Left lung (tissue), 10 donors: ENCODE data around the gene MMEL1. TPM values are rescaled to one million over a fixed set of nuclear protein-coding genes. Genes with fewer than 3 reads are reported as not detected.

Experiments used
- ATAC-seq: fragments of 200-7000 bp; cut with Tn5 transposase; one replicate; pipeline ENCODE4 v1.9.1; 2020; ENCODE audit warnings: moderate library complexity
- DNase-seq, 4 donors: peaks; one replicate each; pipeline ENCODE4 v3.0.0-alpha.2; 2013 to 2020
- H3K27ac ChIP-seq, 2 donors: fragments of 200-600 bp; sonication (generic) in 1 of 2; one replicate each; pipeline versions ENCODE4 v1.5.0 to v1.8.0; 2020 to 2021
- H3K27me3 ChIP-seq, 2 donors: fragments of 200-600 bp; sonication (generic) in 1 of 2; one replicate each; pipeline versions ENCODE4 v1.5.0 to v1.8.0; 2020 to 2021
- H3K36me3 ChIP-seq, 2 donors: fragments of 200-600 bp; sonication (generic) in 1 of 2; one replicate each; pipeline versions ENCODE4 v1.5.0 to v1.8.0; 2020 to 2021
- H3K4me1 ChIP-seq, 2 donors: fragments of 200-600 bp; one replicate each; pipeline ENCODE4 v1.8.0; 2021
- H3K4me3 ChIP-seq, 2 donors: fragments of 200-600 bp; sonication (generic) in 1 of 2; one replicate each; pipeline versions ENCODE4 v1.5.0 to v1.8.0; 2020 to 2021; ENCODE audit warnings: mild to moderate bottlenecking in 1 of 2
- H3K9me3 ChIP-seq, 2 donors: fragments of 200-600 bp; sonication (generic) in 1 of 2; one replicate each; pipeline versions ENCODE4 v1.5.0 to v1.8.0; 2020 to 2021
- CTCF ChIP-seq, 2 donors: fragments of 200-600 bp; sonication (generic) in 1 of 2; IDR thresholded peaks; one replicate each; pipeline versions ENCODE4 v1.5.0 to v1.8.0; 2021; ENCODE audit warnings: antibody characterized with exemption in 2 of 2
- intact Hi-C, 2 donors: fragments of 100-400 bp; cut with DNase I; formaldehyde crosslinking; loops; one replicate each; pipeline versions ENCODE4 v1.11.2 to v1.14.2; 2022
- polyA plus RNA-seq, 6 donors: library from polyadenylated mRNA; unstranded; fragments of 120-200 nt; gene quantifications; one replicate each; pipeline ENCODE4 v1.2.1, GENCODE V29; 2013; ENCODE audit not compliant: insufficient read length in 6 of 6
- total RNA-seq, 2 donors: library from RNA; stranded (reverse); fragmentation: NEBNext Ultra II Directional; extraction: Animal tissue kit (Norgen Biotek cat#: 25700); gene quantifications; one replicate each; pipeline ENCODE4 v1.2.1, GENCODE V29; 2021
- donor health status: DM: no; HTN: yes; CAD: no.
- donor health status: DM: no; HTN: no; CAD: no.

The MMEL1 gene
- total and polyA plus RNA-seq, 8 donors = 3.4 to 9.1 (median 3.9) TPM

- ATAC-seq (no peak), DNase-seq (peak in 2 of 4 donors; percentile 28 to 69)
- no peaks in the 10 kb centered on the region for H3K27me3 ChIP-seq
- no peaks in the 10 kb centered on the region for H3K36me3 ChIP-seq
- intact Hi-C loops = no loop called here
- H3K4me3 ChIP-seq = no peak overlapping the region
- no peak for TF ChIP-seq CTCF (IDR thresholded peaks at IDR 0.05)
- H3K4me1 ChIP-seq = peaks cover 3 to 19% of the 10 kb centered on the region in 2 donors
- H3K27ac ChIP-seq = no peak overlapping the region
- peaks cover 0 to 3% of the 10 kb centered on the region in 2 donors for H3K9me3 ChIP-seq
Observed at GRCh38 chr1:2595812-2596529, 36.8 kb downstream of the MMEL1 start.

- H3K4me1 ChIP-seq = peaks cover 3 to 19% of the 10 kb centered on the region in 2 donors
- H3K4me3 ChIP-seq = no peak overlapping the region
- no peak for TF ChIP-seq CTCF (IDR thresholded peaks at IDR 0.05)
- ATAC-seq = no peak
- DNase-seq = peak in 2 of 4 donors; percentile 20 to 76
- H3K9me3 ChIP-seq = peaks cover 0 to 3% of the 10 kb centered on the region in 2 donors
- no peak overlapping the region for H3K27ac ChIP-seq
- intact Hi-C loops = no loop called here
- H3K27me3 ChIP-seq = no peaks in the 10 kb centered on the region
- H3K36me3 ChIP-seq = no peaks in the 10 kb centered on the region
Observed at GRCh38 chr1:2595261-2595811, 37.5 kb downstream of the MMEL1 start.

GRCh38 chr1:2594641-2595131 is 38.1 kb downstream of the MMEL1 start:
- no peak overlapping the region for H3K27ac ChIP-seq

GRCh38 chr1:2594001-2594640 is 38.7 kb downstream of the MMEL1 start:
- ATAC-seq (peak; percentile 42), DNase-seq (peak in 3 of 4 donors; percentile 40 to 84 (median 72))
- peak overlapping the region in 1 of 2 donors; percentile 20 for H3K4me3 ChIP-seq
- H3K27me3 ChIP-seq = no peaks in the 10 kb centered on the region
- H3K27ac ChIP-seq = peak overlapping the region in 1 of 2 donors; percentile 5
- peaks cover 0 to 3% of the 10 kb centered on the region in 2 donors for H3K9me3 ChIP-seq
- no peak for TF ChIP-seq CTCF (IDR thresholded peaks at IDR 0.05)
- peaks cover 0 to 10% of the 10 kb centered on the region in 2 donors for H3K36me3 ChIP-seq
- H3K4me1 ChIP-seq = peaks cover 3 to 19% of the 10 kb centered on the region in 2 donors
- intact Hi-C loops = no loop called here

More at GRCh38 chr1:2594641-2595131, 38.1 kb downstream of the MMEL1 start:
- Histone ChIP-seq H3K4me3 (no peak overlapping the region), H3K36me3 (peaks cover 0 to 4% of the 10 kb centered on the region in 2 donors), H3K4me1 (peaks cover 3 to 19% of the 10 kb centered on the region in 2 donors), H3K9me3 (peaks cover 0 to 3% of the 10 kb centered on the region in 2 donors), H3K27me3 (no peaks in the 10 kb centered on the region)
- ATAC-seq (no peak), DNase-seq (peak in 2 of 4 donors; percentile 25 to 77)
- intact Hi-C loops = no loop called here
- TF ChIP-seq CTCF (IDR thresholded peaks at IDR 0.05) = no peak
